Measurements from ENCODE around the gene EFR3B.

The EFR3B gene

DNA sequence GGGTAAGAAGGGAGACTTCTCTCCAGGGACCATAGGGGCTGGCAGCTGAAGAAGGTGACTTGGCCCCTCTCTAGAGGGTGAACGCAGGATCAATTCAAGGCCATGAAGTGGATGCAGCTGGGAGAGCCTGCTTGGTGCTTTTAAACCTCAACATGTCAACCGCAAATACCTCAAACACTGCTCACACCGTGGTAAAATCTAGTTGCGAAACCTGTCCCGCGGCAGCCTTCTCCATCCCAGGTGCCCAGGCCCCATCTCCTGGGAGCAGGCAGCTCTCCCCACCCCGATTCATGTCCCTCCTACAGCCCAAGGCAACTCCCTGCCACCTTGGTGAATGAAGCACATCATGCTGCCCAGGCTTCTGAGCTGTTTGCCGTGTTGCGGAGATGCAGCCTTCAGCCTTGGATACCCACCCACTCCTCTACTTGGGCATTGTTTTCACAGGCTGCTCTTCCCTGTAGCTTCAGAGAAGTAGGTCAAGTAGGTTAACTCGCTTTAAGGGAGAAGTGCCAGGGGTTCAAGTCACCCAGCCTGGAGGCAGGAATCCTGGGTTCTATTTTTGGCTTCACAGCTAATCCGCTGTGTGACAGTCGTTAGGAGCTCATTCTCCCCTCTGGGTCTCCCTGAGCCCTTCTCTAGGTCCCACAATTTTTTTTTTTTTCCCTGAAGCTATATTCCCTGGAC lies 6.2 kb upstream of the EFR3B start:
- no peak for DNase-seq

DNA sequence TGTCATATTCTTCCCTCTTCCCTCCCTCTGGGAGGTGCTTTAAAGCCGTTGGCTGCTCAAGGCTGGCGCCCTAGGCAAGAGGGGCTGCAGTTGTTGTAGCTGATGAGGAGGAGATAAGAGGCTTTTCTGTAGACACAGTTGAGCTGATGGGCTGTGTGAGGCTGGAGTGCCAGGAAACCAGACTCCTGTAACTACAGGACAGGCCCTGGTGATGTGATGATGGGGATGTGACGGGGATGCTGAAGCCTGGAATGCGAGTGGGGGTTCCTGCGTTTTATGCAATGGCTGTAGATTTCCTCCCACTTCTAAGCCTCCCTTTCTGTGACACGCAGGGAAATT lies 5.7 kb upstream of the EFR3B start:
- DNase-seq, result no peak

DNA sequence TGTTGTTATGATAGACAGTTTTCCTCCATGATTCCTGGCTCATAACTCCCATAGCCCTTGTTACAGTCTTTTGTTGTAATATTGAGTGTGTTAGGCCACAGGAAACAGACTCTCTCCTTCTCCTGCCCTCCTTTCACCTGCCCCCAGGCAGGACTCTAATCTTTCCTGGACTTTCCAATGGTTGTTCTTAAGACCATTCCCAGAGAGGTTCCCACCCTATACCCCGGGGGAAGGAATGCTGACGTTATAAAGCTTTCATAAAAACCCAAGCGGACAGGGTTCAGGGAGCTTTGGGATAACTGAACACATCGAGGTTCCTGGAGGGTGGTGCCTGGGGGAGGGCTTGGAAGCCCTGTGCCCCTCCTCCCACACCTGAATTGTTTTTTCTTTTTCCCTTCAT lies 2.8 kb upstream of the EFR3B start:
- no peak for DNase-seq

DNA sequence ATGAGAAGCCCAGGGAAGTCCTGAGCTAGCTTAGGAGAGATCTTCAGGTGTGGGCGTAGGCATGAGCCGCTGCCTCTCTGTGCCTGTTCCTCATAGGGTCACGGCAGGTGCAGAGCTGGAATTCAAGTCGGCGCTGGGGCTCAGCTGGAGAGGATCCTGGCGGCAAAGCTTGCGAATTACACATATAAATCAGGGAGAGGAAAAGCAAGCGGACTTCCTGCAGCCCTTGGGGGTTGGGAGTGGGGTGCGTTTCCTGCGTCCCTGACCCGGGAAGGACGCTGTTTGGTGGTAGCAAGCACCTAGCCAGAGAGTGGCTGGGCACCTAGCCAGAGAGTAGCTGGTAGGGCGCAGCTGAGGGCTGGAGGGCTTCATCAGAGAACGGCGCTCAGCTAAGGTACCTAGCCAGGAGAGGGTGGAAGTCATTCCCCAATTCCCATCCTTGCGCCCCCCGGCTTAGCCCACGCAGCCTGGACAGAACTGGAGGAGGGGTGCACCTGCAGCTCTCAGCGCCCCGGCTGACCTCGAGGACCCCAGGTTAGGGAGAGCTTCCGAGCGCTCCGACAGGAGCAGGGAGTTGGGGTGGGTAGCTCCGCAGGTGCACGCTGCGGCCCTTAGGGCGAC lies 459 bp upstream of the EFR3B start:
- DNase-seq, result peak; percentile 26

DNA sequence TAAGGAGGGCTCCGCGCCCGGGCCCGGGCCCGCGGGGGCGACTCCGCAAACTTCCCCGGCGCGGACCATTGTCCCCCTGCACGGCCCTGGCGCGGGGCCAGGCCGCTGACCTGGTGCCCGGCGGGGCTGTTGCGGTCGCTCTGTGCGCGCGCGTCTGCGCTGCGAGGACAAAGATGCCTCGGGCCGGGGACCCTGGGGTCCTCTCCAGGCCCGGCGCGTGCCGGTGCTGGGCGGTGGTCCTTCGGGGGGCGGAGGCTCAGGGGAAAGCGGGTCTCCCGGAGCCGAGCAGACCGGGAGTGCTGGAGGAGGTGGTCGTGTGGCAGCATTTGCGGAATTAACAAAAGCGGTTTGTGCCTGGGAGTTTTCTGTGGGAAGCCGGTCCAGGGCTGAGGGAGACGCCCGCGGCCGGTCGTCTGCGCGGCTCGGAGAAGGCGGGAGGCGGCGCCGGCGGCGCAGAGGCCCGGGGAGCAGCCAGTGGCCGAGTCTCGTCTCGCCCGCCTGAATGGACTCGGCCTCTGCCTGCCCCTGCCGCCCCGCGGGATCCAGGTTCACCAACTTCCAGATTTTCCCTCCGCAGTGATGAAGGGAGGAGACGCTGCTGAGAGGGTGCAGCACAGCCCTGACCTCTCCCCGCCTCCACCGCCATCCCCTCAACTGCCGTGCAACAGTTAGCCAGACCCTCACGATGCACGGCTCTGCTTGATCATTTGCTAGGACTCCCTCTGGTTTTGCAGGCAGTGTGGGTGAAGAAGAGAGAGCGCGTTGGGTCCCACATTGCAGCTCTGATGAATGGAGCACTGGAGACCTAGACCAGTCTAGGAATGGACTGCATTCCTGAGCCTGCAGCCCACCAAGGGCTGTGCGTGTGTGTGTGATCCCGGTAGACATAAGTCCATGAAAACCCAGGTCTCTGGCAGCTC lies 705 bp downstream of the EFR3B start:
- DNase-seq, result peak; percentile 4

GRCh38 chr2:25043241-25043867 lies 1.5 kb downstream of the EFR3B start:
- peak; percentile 15 for DNase-seq

DNA sequence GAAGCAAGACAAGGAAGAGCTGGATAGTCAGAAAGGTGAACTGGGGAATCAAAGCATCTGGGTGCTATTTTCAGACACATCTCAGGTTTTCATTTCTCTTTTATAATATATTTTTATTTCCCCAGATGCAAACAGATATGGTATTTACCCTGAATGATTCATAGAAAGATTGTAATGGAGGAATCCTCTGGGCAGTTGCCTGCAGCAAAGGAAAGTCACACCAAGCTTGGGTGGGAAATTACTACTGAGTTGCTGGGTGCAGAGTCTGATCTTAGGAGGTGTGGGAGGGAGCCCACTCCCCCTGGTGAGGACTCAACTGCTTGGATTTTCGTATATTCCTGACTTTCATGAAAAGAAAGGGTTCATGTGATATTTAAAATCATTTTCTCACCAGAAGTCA lies 2.1 kb downstream of the EFR3B start:
- no peak for DNase-seq

- DNase-seq, result no peak
Observed at GRCh38 chr2:25044990-25045389, 3.1 kb downstream of the EFR3B start.

GRCh38 chr2:25049422-25049821 lies 7.5 kb downstream of the EFR3B start:
- no peak for DNase-seq

DNA sequence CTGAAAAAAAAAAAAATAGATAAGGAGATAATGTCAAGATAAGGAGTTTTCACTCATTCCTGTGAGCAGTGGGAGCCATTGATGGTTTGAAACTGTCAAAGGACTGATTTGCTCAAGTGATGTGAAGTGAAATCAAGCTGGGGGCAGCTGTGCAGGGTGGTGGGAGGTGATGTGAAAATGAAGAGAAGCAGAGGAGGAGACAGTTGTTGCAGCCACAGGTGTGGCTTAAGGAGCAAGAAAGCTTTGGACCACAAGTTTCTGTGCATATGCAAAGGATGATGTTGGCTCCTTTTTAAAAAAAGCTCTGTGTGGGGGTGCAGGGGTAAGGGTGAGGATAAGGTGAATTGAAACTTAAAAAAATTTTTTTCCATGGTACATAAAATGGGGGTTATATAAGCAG lies 8.3 kb downstream of the EFR3B start:
- DNase-seq, result no peak

DNA sequence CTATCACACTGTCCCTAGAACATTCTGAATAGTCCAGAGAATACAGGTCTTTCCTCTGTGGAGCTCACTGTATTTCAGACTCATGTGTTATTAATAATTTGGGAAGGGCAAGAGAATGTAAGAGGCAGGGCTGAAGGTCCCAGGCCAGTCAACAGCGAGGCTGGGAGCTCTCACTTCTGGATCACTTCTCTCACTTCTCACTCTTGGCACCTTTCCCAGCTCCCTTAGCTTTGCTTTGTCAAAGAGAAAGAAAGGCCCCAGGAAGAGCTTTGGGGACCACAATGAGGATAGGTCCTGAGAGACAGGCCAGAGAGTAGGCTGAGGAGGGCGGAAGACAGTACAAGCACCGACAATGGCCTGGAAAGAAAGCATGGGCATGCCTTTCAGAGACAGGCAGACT lies 11.2 kb downstream of the EFR3B start:
- no peak for DNase-seq

DNA sequence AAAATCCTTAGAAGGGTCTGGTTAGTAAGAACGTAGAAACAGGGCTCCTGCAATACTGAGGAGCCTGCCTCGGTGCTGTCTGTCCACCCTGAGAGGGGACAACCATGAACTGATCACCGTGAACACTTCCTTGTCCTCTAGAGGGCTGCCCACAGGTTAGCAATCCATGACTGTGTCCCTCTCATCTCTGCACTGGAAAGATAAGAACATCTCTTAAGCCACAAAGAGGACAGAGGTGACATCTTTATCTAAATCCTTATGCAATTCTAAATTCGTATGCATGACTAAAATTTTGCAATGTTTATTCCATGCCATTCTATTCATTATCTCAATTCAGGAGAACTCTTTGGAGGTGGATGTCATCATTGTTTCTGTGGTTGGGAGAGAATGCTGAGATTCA lies 12.8 kb downstream of the EFR3B start:
- DNase-seq, result no peak

DNA sequence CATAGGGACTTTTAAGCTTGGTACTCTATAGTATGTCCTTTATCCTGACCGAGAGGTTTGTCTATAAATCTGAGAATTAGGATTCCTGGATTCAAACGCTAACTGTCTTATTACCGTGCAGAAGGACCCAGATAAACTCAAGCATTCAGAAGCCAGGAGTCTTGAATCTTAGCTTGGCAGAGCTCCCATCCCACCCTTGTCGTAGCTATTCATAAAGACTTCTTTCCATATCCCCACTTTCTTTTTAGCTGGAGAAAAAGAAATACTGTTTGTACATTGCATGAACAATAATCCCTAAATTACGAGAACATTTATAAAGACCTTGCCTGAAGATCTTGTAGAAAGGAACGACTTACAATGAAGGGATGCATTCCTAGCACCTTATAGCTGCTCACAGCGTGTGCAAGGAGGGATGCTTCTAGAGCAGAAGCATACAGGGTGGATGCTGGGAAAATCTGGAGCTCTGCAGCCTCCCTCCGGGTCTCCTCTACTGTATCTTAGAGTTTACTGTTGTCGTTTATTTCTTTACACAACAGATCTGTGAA lies 13.6 kb downstream of the EFR3B start:
- no peak for DNase-seq

DNA sequence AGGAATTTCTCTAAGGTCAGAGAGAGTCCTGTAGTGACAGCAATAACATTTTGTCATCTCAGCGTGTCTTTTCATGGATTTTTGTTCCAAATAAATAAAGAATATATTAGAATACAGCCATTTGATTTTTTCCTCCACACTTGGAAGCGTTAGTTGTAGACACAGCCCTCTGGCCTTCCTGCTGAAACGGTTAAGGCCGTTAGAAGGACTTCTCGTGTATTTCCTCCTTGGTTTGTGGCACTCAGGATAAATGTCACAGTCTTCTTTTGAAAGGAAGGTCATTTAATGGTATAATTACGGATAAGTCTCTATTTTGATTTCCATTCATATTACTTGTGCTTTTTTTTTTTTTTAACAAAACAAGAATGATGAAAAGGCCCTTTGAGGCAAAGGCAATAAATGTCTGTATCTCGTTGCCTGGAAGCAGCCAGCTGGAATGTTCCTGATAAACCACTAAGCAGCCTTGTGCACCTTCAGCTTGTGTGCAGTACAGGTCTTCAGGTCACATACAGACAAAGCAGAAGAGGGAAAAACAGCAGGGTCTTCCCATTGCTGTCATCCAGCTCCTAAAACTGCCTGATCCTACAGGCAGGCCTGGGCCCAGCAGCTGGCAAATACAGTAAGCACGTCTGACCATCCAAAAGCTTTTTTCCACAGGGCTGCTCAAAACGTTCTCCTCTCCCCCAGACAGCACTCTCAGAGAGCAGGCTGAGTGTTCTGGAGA lies 14.4 kb downstream of the EFR3B start:
- DNase-seq, result no peak

DNA sequence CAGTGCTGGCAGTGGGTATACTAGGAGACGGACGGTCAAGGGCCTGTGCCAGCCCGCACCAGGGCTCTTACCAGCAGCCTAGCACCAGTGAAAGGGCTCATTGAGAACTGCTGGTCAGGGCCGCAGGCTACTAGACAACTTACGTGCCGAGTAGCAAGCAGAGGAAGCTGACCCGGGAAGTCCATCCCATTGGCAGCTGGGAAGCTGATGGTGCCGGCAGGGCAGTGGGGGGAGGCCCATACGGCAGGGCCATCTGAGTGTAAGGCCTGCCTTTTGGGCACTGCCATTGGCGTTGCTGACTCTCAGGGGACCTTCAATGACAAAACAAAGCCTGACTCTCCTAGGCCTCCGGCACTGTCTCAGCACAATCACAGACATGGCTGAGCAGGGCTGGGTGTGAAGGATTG lies 20.6 kb downstream of the EFR3B start:
- no peak for DNase-seq

- no peak for DNase-seq
Observed at GRCh38 chr2:25063876-25064660, 22.2 kb downstream of the EFR3B start.

- no peak for DNase-seq
Observed at GRCh38 chr2:25065768-25066167, 23.9 kb downstream of the EFR3B start.

GRCh38 chr2:25066455-25066854 lies 24.6 kb downstream of the EFR3B start:
- no peak for DNase-seq

- no peak for DNase-seq
Observed at GRCh38 chr2:25068217-25068616, 26.3 kb downstream of the EFR3B start.

GRCh38 chr2:25071966-25072365 lies 30.1 kb downstream of the EFR3B start:
- DNase-seq, result no peak

DNA sequence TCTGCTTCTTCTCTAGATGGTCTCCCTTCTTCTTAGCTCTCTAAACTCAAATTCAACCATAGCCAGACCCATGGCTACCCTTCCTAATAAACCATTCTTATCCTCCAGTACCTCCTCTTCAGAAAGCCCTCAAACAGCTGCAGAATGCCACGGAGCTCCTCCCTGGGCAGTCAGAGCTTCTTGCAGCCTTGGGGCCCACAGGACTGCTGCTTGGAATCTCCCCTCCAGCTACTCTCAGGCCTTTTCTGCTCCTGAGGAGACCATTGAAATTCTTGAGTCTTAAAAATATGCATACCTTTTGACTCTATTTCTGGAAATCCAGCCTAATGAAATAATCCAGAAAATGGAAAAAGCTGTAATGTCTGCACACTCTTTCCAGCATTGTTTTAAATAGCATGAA lies 30.7 kb downstream of the EFR3B start:
- DNase-seq, result no peak

- no peak for DNase-seq
Observed at GRCh38 chr2:25073025-25073424, 31.1 kb downstream of the EFR3B start.
